Activated CD8-positive, alpha-beta T cell treated with anti-CD3 and anti-CD28 coated beads for 36 hours (primary cell): Measurements from ENCODE around the gene RPS15A. TPM values are rescaled to one million over a fixed set of nuclear protein-coding genes. Genes with fewer than 3 reads are reported as not detected.
A peak's percentile ranks its signal among the peaks of the same experiment; 100 is the strongest.

Source experiments
- ATAC-seq: fragments of 200-7000 bp; cut with Tn5 transposase; one replicate; pipeline ENCODE4 v1.10.0; 2021; ENCODE audit warnings: mild to moderate bottlenecking, moderate library complexity
- CTCF ChIA-PET: fragments of 350-600 bp; sonication (Branson Sonifier 250); formaldehyde crosslinking; loops from one replicate; lab custom pipeline; 2021; ENCODE audit warnings: antibody characterized with exemption; lab: Charles Lee
- POLR2A ChIA-PET: fragments of 350-600 bp; sonication (Branson Sonifier 250); formaldehyde crosslinking; loops from one replicate; lab custom pipeline; 2021; ENCODE audit warnings: antibody characterized with exemption; lab: Charles Lee
- DNase-seq: peaks from one replicate; pipeline ENCODE4 v3.0.0-alpha.2; 2020
- H3K27ac Mint-ChIP-seq: one replicate; pipeline ENCODE4 v1.8.0; 2021; ENCODE audit warnings: mild to moderate bottlenecking, mixed read lengths
- H3K27me3 Mint-ChIP-seq: one replicate; pipeline ENCODE4 v1.8.0; 2021; ENCODE audit warnings: mixed read lengths
- H3K36me3 Mint-ChIP-seq: one replicate; pipeline ENCODE4 v1.8.0; 2021; ENCODE audit warnings: low read depth, mixed read lengths
- H3K4me1 Mint-ChIP-seq: one replicate; pipeline ENCODE4 v1.8.0; 2021; ENCODE audit warnings: low read depth, mixed read lengths
- H3K4me3 Mint-ChIP-seq: one replicate; pipeline ENCODE4 v1.8.0; 2021; ENCODE audit warnings: mild to moderate bottlenecking, moderate library complexity, mixed read lengths
- H3K9me3 Mint-ChIP-seq: one replicate; pipeline ENCODE4 v1.8.0; 2021; ENCODE audit warnings: mixed read lengths
- intact Hi-C: fragments of 100-400 bp; cut with micrococcal nuclease; formaldehyde crosslinking; loops from one replicate; pipeline ENCODE4 v1.10.0; 2022
- total RNA-seq, 2 experiments: library from RNA; stranded (reverse); gene quantifications; one replicate each; pipeline ENCODE4 v1.2.3, GENCODE V29; 2021
- TF ChIP-seq, protein P1 (sequence below): fragments of 200-600 bp; IDR thresholded peaks from one replicate; pipeline ENCODE4 v1.8.0; 2022; ENCODE audit warnings: antibody characterized with exemption, mild to moderate bottlenecking

The RPS15A gene
- total RNA-seq, result 1,000 to 10,000 TPM; 2,201 to 2,213 TPM

DNA sequence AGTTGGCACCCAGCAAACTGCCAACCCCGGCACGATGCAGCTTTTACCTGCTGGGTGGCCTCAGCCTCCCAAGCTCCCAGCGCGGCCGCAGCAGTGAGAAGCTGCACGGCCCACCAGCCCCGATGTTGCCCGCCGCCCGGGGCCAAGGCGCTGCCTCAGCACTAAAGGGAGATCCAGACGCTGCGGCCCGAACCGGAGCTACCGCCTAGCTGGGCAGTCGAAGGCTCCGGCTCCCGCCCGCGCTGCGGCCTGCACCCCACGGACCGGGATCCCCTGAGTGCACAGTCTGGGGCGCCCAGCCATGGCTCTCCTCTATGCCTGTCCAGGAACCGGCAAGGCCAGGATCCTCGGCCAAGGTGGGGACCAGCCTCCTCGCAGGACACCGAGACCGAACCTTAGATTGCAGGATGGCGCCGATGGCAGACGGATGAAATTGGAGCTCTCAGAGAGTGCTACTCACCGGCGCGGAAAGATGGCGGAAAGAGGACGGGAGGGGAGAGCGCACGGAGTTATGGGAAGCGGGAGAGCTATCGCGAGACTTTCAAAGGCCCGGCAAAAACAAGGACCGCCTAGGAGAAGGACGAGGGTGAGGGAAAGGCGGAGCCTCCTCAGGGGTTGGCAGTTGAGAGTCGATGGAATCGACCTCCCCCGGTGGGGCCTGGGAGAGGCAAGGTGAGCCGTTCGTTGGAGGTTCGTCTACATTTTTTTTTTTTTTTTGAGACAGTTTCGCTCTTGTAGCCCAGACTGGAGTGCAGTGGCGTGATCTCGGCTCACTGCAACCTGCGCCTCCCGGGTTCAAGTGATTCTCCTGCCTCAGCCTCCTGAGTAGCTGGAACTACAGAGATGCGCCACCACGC is at the start of gene RPS15A:
Gene RPS15A, minus strand, starts transcription at position 485 of the 857 bp plus-strand sequence. CDS start 1,221 bp downstream, outside the sequence.
- peak; percentile 96 for DNase-seq
- POLR2A ChIA-PET, result interaction anchor here (0.7 to 11.1 kb wide), 4 partner anchors 12 to 1431 kb away, joined by 3 to 210 read pairs (median 6); partner anchors contain the start of genes ARL6IP1, SMG1 and VPS35L
- H3K36me3 Mint-ChIP-seq, result peaks cover 71% of the 10 kb centered on the region
- H3K27ac Mint-ChIP-seq, result peak within 1 kb of the TSS; percentile 93
- CTCF ChIA-PET, result interaction anchor here (5.9 kb wide), 1 partner anchor 11 kb away, joined by 51 read pairs; the partner anchor contains the start of gene ARL6IP1
- peak; percentile 94 for ATAC-seq
- TF ChIP-seq, protein P1, sequence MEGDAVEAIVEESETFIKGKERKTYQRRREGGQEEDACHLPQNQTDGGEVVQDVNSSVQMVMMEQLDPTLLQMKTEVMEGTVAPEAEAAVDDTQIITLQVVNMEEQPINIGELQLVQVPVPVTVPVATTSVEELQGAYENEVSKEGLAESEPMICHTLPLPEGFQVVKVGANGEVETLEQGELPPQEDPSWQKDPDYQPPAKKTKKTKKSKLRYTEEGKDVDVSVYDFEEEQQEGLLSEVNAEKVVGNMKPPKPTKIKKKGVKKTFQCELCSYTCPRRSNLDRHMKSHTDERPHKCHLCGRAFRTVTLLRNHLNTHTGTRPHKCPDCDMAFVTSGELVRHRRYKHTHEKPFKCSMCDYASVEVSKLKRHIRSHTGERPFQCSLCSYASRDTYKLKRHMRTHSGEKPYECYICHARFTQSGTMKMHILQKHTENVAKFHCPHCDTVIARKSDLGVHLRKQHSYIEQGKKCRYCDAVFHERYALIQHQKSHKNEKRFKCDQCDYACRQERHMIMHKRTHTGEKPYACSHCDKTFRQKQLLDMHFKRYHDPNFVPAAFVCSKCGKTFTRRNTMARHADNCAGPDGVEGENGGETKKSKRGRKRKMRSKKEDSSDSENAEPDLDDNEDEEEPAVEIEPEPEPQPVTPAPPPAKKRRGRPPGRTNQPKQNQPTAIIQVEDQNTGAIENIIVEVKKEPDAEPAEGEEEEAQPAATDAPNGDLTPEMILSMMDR, result no peak
- H3K27me3 Mint-ChIP-seq, result no peaks in the 10 kb centered on the region
- H3K9me3 Mint-ChIP-seq, result no peaks in the 10 kb centered on the region
- peak within 1 kb of the TSS; percentile 98 for H3K4me3 Mint-ChIP-seq
- intact Hi-C loops, result loop anchor here (5.0 kb wide), 1 partner anchor 277 kb away; the partner anchor contains the start of gene COQ7
- H3K4me1 Mint-ChIP-seq, result peaks cover 38% of the 10 kb centered on the region

DNA sequence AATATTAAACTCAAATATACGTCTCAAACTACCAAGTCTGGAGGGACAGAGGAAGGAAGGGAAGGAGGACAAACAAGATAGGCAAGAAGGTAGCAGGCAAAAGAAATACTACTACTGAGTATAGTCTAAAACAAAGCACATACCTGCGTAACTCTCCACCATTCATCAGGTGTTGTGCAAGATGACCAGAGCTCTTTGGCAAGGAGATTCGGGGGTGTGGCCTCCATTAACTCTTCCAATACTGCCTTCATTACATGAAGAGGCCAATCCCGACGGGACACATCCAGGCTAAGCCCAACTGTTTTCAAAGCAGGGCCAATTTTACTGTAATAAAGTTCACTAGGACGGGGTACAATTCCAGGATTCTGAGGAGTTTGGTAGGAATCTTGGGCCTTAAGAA is 49.4 kb upstream of the RPS15A start:
- intact Hi-C loops, result no loop called here
- Mint-ChIP-seq H3K27ac (peak overlapping the region; percentile 71), H3K27me3 (no peaks in the 10 kb centered on the region), H3K9me3 (no peaks in the 10 kb centered on the region), H3K36me3 (peaks cover 62% of the 10 kb centered on the region), H3K4me3 (no peak overlapping the region), H3K4me1 (peaks cover 22% of the 10 kb centered on the region)
- DNase-seq, result no peak
- POLR2A ChIA-PET, result no interaction called here
- CTCF ChIA-PET, result no interaction called here
- TF ChIP-seq, protein P1, result no peak
- no peak for ATAC-seq

DNA sequence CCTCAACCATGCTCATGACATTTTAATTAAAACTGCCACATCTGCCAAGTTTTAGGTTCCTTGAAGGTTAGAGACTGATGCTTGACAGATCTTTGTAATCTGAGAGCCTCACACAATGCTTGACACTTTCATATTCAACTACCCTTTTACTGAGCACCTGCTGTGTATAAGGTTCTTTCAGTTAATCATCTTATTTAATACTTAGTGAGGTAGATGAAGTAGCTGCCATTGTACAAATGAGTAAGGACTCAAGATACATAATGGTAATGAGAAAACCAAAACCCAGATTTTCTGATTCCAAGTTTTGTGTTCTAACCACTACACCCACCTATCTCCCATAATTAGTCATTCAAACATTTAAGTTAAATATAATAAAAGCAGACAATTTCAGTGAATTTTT is 46.6 kb upstream of the RPS15A start:
- TF ChIP-seq, protein P1, result no peak
- no peak for DNase-seq
- intact Hi-C loops, result no loop called here
- Mint-ChIP-seq H3K4me1 (peaks cover 22% of the 10 kb centered on the region), H3K36me3 (peaks cover 64% of the 10 kb centered on the region), H3K27me3 (no peaks in the 10 kb centered on the region), H3K27ac (peak overlapping the region; percentile 87), H3K4me3 (no peak overlapping the region), H3K9me3 (no peaks in the 10 kb centered on the region)
- peak; percentile 91 for ATAC-seq
- ChIA-PET POLR2A (interaction anchor here (0.6 to 3.0 kb wide), 6 partner anchors 12 to 98 kb away, joined by 3 to 12 read pairs (median 4); no protein-coding TSS in a partner anchor), CTCF (interaction anchor here (1.4 to 2.5 kb wide), 3 partner anchors 11 to 42 kb away, joined by 3 to 7 read pairs (median 7); partner anchors contain the start of gene ARL6IP1)

DNA sequence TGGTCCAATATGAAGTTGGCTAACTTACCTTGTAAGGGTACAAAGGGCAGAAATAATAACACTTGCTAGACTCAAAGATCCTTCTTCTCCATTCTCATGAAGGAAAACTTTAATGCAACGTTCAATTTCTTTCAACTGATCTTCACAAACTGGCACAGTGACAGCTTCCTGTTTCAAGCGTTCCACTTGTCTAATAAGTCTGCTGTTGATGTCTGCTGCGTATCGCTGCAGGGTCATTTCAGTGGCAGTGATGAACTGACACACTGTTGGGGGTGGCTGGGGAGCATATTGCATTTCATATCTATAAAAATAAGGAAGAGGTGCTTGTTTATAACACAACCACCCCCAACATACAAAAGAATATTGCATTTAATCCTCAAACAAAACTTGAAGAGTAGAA is 44.7 kb upstream of the RPS15A start:
- no peak for DNase-seq
- peak overlapping the region; percentile 3 for H3K27ac Mint-ChIP-seq
- ChIA-PET POLR2A (interaction anchor here (3.0 kb wide), 1 partner anchor 35 kb away, joined by 12 read pairs; no protein-coding TSS in a partner anchor), CTCF (interaction anchor here (0.7 to 2.1 kb wide), 4 partner anchors 10 to 33 kb away, joined by 3 to 7 read pairs (median 4); partner anchors contain the start of gene ARL6IP1)
- H3K36me3 Mint-ChIP-seq, result peaks cover 61% of the 10 kb centered on the region
- no peaks in the 10 kb centered on the region for H3K27me3 Mint-ChIP-seq
- TF ChIP-seq, protein P1, result no peak
- intact Hi-C loops, result no loop called here
- H3K4me1 Mint-ChIP-seq, result peaks cover 22% of the 10 kb centered on the region
- no peaks in the 10 kb centered on the region for H3K9me3 Mint-ChIP-seq
- no peak overlapping the region for H3K4me3 Mint-ChIP-seq
- ATAC-seq, result no peak
